IPS-20b (cell line): ENCODE results near the gene TOR1B.

Experiments used
- H3K27ac ChIP-seq: one replicate; pipeline ENCODE4 v1.5.1; 2013; ENCODE audit warnings: low read length
- H3K27me3 ChIP-seq: 2 replicates; pipeline ENCODE4 v1.6.1; 2013; ENCODE audit warnings: mild to moderate bottlenecking, low read length, inconsistent platforms; ENCODE audit not compliant: insufficient read depth
- H3K36me3 ChIP-seq: 2 replicates; pipeline ENCODE4 v1.6.1; 2013; ENCODE audit warnings: low read depth, mild to moderate bottlenecking, inconsistent platforms, low read length, moderate library complexity; ENCODE audit not compliant: insufficient read depth
- H3K4me1 ChIP-seq: 2 replicates; pipeline ENCODE4 v1.6.1; 2013; ENCODE audit warnings: mild to moderate bottlenecking, control low read depth, inconsistent platforms, low read length, moderate library complexity; ENCODE audit not compliant: insufficient read depth
- H3K4me3 ChIP-seq: 2 replicates; pipeline ENCODE4 v1.5.1; 2013; ENCODE audit warnings: mild to moderate bottlenecking, low read length, inconsistent platforms
- H3K9ac ChIP-seq: 2 replicates; pipeline ENCODE4 v1.6.1; 2013; ENCODE audit warnings: low read depth, mild to moderate bottlenecking, inconsistent platforms, low read length, moderate library complexity
- H3K9me3 ChIP-seq: 2 replicates; pipeline ENCODE4 v1.6.1; 2013; ENCODE audit warnings: mild to moderate bottlenecking, low read depth, low read length, inconsistent platforms; ENCODE audit not compliant: insufficient read depth

The TOR1B gene

GRCh38 chr9:129801504-129801903 lies 1.5 kb upstream of the TOR1B start:
- H3K4me1 ChIP-seq, result peaks cover 4% of the 10 kb centered on the region; the same call in 1 of the 2 replicates

GRCh38 chr9:129803676-129804060 lies 684 bp downstream of the TOR1B start:
- Histone ChIP-seq H3K27me3 (no peaks in the 10 kb centered on the region), H3K36me3 (peaks cover 16% of the 10 kb centered on the region), H3K9ac (peak overlapping the region; percentile 63; the same call in 1 of the 2 replicates), H3K27ac (no peak overlapping the region), H3K4me3 (peak overlapping the region; percentile 80), H3K4me1 (peaks cover 4% of the 10 kb centered on the region; the same call in 1 of the 2 replicates), H3K9me3 (no peaks in the 10 kb centered on the region)

More at GRCh38 chr9:129801504-129801903, 1.5 kb upstream of the TOR1B start:
- Histone ChIP-seq H3K36me3 (peaks cover 10% of the 10 kb centered on the region), H3K4me3 (no peak overlapping the region), H3K9ac (no peak overlapping the region), H3K9me3 (no peaks in the 10 kb centered on the region), H3K27ac (no peak overlapping the region), H3K27me3 (no peaks in the 10 kb centered on the region)

DNA sequence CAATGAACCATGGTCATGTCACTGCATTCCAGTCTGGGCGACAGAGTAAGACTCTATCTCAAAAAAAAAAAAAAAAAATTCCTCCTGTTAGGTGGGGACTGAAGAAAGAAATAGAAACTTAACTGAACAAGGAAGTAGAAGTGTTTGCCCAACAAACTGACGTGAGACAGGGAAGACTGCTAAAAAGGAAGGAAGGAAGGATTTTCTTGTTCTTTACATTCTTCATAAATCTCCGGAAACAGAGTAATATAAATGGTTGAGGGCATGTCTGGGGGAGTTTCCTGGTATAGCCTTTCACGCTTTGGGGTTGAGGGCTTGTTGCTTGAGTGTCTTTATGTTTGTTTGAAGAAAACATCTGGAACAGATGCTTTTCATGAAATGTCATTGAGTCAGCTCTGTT lies 3.1 kb downstream of the TOR1B start:
- H3K36me3 ChIP-seq, result peaks cover 40% of the 10 kb centered on the region

DNA sequence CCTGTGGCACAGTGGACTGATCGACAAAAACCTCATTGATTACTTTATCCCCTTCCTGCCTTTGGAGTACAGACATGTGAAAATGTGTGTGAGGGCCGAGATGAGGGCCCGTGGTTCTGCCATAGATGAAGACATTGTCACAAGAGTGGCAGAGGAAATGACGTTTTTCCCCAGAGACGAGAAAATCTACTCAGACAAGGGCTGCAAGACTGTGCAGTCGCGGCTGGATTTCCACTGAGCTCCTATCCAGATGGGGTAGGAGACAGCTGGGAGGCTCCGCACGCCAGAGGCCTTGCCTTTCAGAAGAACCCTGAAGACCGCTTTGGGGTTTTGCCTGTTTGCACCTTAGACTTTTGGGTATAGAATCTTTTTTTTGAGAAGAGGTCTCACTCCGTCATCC lies 6.4 kb downstream of the TOR1B start:
- H3K4me1 ChIP-seq, result no peaks in the 10 kb centered on the region
- no peak overlapping the region for H3K9ac ChIP-seq
- no peak overlapping the region for H3K4me3 ChIP-seq
- no peaks in the 10 kb centered on the region for H3K27me3 ChIP-seq
- peaks cover 68% of the 10 kb centered on the region for H3K36me3 ChIP-seq
- H3K9me3 ChIP-seq, result no peaks in the 10 kb centered on the region
- H3K27ac ChIP-seq, result no peak overlapping the region

More for the DNA sequence above, 3.1 kb downstream of the TOR1B start:
- peaks cover 4% of the 10 kb centered on the region; the same call in 1 of the 2 replicates for H3K4me1 ChIP-seq
- no peak overlapping the region for H3K4me3 ChIP-seq
- no peak overlapping the region for H3K9ac ChIP-seq
- H3K9me3 ChIP-seq, result no peaks in the 10 kb centered on the region
- H3K27ac ChIP-seq, result no peak overlapping the region
- H3K27me3 ChIP-seq, result no peaks in the 10 kb centered on the region

DNA sequence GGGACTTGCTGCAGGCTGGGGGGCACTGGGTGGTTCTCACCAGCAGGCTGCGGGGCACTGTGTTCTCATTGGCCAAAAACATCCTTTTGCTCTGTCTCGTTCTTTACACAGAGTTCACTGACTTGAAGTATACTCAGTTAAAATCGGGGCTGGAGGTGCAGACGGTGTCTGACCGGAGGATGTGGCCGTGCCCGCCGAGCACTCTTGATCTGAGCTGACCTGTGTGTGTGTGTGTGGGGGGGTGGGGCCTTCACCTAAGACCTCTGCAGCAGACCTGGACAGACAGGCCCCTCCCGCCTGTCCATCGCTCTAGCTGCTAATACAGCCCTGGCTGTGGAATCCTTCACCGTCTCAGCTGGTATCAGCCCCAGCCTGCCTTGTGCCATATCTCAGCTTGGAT lies 7.1 kb downstream of the TOR1B start:
- Histone ChIP-seq H3K4me3 (no peak overlapping the region), H3K27ac (no peak overlapping the region), H3K27me3 (no peaks in the 10 kb centered on the region), H3K4me1 (no peaks in the 10 kb centered on the region), H3K9me3 (no peaks in the 10 kb centered on the region), H3K36me3 (peaks cover 74% of the 10 kb centered on the region), H3K9ac (no peak overlapping the region)

DNA sequence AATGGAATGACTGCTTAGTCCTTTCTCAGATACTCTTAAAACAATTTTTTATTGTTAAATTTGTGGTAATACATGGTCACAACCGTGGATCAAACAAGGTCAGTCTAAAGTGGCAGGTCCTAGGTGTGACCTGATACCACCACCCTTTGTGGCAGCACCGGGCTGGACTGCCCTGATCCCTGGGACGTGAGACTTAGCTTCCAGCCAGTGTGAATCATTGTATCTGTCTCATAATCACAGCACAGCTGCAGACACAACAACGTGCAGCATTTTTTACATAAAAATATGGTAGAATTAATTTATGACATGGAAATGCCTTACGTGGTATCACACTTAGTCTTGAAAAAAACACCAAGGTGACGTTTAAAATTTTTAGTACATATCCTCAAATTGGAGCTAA lies 7.8 kb downstream of the TOR1B start:
- Histone ChIP-seq H3K27ac (no peak overlapping the region), H3K4me3 (no peak overlapping the region), H3K27me3 (no peaks in the 10 kb centered on the region), H3K4me1 (no peaks in the 10 kb centered on the region), H3K9ac (no peak overlapping the region), H3K36me3 (peaks cover 76% of the 10 kb centered on the region), H3K9me3 (no peaks in the 10 kb centered on the region)

- Histone ChIP-seq H3K4me1 (no peaks in the 10 kb centered on the region), H3K27ac (no peak overlapping the region), H3K36me3 (peaks cover 80% of the 10 kb centered on the region), H3K27me3 (no peaks in the 10 kb centered on the region), H3K4me3 (no peak overlapping the region), H3K9ac (no peak overlapping the region), H3K9me3 (no peaks in the 10 kb centered on the region)
These were observed 9.0 kb downstream of the TOR1B start for GRCh38 chr9:129811967-129812363.

- no peaks in the 10 kb centered on the region for H3K27me3 ChIP-seq
- no peaks in the 10 kb centered on the region for H3K4me1 ChIP-seq
- no peak overlapping the region for H3K4me3 ChIP-seq
- H3K27ac ChIP-seq, result no peak overlapping the region
- H3K9ac ChIP-seq, result no peak overlapping the region
- no peaks in the 10 kb centered on the region for H3K9me3 ChIP-seq
- H3K36me3 ChIP-seq, result peaks cover 80% of the 10 kb centered on the region
These were observed 9.4 kb downstream of the TOR1B start for GRCh38 chr9:129812385-129812784.

- H3K27ac ChIP-seq, result no peak overlapping the region
- H3K9ac ChIP-seq, result no peak overlapping the region
- H3K27me3 ChIP-seq, result no peaks in the 10 kb centered on the region
- peaks cover 90% of the 10 kb centered on the region for H3K36me3 ChIP-seq
- no peaks in the 10 kb centered on the region for H3K9me3 ChIP-seq
- H3K4me3 ChIP-seq, result no peak overlapping the region
- H3K4me1 ChIP-seq, result no peaks in the 10 kb centered on the region
These were observed 10.7 kb downstream of the TOR1B start for GRCh38 chr9:129813661-129814060.

DNA sequence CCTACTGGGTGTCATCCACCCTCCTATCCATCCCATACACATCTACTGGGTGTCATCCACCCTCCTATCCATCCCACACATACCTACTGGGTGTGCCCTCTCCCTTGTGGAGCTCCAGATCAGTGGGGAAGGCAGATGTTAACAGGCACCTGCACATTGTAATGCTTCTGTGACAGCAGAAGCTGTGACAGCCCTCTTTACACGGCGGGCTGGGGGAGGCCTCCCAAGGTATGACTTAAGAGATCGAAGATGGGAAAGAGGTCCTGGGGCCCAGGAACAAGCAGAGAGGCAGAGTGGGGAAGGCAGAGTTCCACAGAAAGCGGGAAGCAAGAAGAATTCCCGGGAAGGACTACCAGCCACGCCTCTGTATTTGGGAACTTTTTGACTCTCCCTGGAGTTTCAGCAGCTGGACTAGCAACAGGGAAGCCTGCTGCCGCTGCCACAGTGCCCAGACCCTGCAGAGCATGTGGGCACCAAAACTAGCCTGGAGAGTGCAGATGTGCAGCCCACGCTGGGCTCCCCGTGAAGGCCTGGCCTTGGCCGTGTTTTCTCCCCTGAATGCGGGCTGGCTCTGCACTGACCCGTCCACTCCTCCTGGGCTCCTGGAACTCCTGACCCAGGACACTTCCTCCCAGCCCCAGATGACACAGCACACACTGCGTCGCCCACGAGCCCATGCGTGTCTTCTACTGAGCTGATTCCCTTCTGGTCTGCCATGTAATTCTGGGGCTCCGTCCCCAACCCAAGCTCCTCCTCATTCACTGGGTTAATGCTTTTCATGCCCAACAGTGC lies 11.6 kb downstream of the TOR1B start:
- Histone ChIP-seq H3K4me1 (no peaks in the 10 kb centered on the region), H3K36me3 (peaks cover 87% of the 10 kb centered on the region)

GRCh38 chr9:129815278-129815677 lies 12.3 kb downstream of the TOR1B start:
- H3K27me3 ChIP-seq, result no peaks in the 10 kb centered on the region
- H3K27ac ChIP-seq, result no peak overlapping the region
- H3K4me1 ChIP-seq, result no peaks in the 10 kb centered on the region
- peaks cover 85% of the 10 kb centered on the region for H3K36me3 ChIP-seq
- no peak overlapping the region for H3K9ac ChIP-seq
- no peak overlapping the region for H3K4me3 ChIP-seq
- no peaks in the 10 kb centered on the region for H3K9me3 ChIP-seq

More for the DNA sequence above, 11.6 kb downstream of the TOR1B start:
- no peaks in the 10 kb centered on the region for H3K9me3 ChIP-seq
- H3K4me3 ChIP-seq, result no peak overlapping the region
- no peak overlapping the region for H3K27ac ChIP-seq
- no peak overlapping the region for H3K9ac ChIP-seq
- H3K27me3 ChIP-seq, result no peaks in the 10 kb centered on the region
